ENCODE measurements around the gene DUOXA2. TPM values are rescaled to one million over a fixed set of nuclear protein-coding genes. Genes with fewer than 3 reads are reported as not detected.

The DUOXA2 gene
- total and polyA plus RNA-seq, 2 of the 4 experiments (the other 2 are of a cell fraction): not detected

DNA sequence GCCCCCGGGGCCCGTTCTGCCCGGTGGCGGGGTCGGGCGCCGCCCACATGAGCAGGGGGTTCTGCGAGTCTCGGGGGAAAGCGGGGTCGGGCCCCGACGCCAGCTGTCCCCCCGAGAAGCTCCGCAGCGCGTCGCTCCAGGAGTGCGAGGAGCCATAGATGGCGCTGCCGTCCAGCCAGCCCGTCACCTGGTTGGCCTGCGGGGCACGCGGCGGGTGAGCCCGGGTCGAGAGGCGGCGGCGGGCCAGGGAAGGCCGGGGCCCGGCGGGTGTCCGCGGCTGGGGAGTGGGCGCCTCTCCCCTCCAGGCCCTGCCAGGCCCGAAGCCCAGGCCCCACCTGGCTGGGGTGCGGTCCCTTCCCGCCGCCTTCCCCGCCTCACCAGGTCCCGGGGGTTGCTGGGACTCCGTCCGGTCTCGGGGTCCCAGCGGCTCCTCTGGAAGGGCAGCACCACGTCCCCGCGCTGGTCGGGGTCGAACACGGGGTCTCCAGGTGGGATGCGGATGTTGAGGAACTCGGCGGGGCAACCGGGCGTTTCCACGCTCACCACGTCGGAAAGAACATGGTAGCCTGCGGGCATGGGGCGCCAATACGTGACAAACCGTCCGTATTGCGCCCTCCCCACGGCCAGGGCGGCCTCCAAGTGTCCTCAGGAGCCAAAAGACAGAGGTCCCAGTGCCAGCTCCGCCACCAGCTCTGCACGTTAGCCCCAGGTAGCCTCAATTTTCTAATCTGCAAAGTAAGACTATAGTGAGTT is 2.6 kb upstream of the DUOXA2 start:
- Histone ChIP-seq H4K5ac (ENCODE audit: low read depth, low read length) (no peak overlapping the region), H2BK15ac (ENCODE audit: low read depth, low read length) (no peak overlapping the region), H3K4me1 (ENCODE audit: control insufficient read depth, insufficient read depth, low read length) (no peaks in the 10 kb centered on the region; the same call in 1 of the 2 replicates), H2BK20ac (ENCODE audit: low read depth, low read length) (no peak overlapping the region), H3K18ac (ENCODE audit: low read depth, low read length) (no peak overlapping the region), H3K4me3 (ENCODE audit: insufficient read depth, low read depth, low read length) (no peak overlapping the region), H2BK120ac (ENCODE audit: low read depth, low read length) (no peak overlapping the region), H3K4ac (ENCODE audit: low read depth, low read length) (no peak overlapping the region), H3K14ac (replicated peaks; ENCODE audit: low read depth, low read length) (no peak overlapping the region), H2AK9ac (replicated peaks; ENCODE audit: low read depth, low read length, poor library complexity) (no peak overlapping the region), H2AFZ (replicated peaks; ENCODE audit: low read length, poor library complexity) (no peak overlapping the region), H3K56ac (ENCODE audit: extremely low read depth, insufficient read depth, low read length) (no peak overlapping the region), H4K91ac (ENCODE audit: insufficient read depth, low read depth, low read length) (no peak overlapping the region), H2BK5ac (ENCODE audit: low read depth, low read length, poor library complexity, severe bottlenecking) (no peak overlapping the region), H3K27ac (ENCODE audit: insufficient read depth, low read length) (no peak overlapping the region), H2AK5ac (ENCODE audit: low read depth, low read length) (no peak overlapping the region), H4K8ac (ENCODE audit: low read depth in 2 of 2, low read length in 2 of 2) (no peak overlapping the region), H3K36me3 (ENCODE audit: control insufficient read depth, insufficient read depth, low read length) (no peaks in the 10 kb centered on the region), H3K9me3 (ENCODE audit: control insufficient read depth, insufficient read depth, low read length) (no peaks in the 10 kb centered on the region), H4K20me1 (ENCODE audit: insufficient read depth, low read length) (no peaks in the 10 kb centered on the region), H3K9me1 (ENCODE audit: insufficient read depth, low read length) (no peaks in the 10 kb centered on the region), H3K4me2 (ENCODE audit: low read depth, low read length) (no peak overlapping the region), H3K27me3 (ENCODE audit: control insufficient read depth, insufficient read depth, low read length) (peaks cover 83% of the 10 kb centered on the region), H3K9ac (ENCODE audit: low read depth, low read length) (no peak overlapping the region), H3K79me1 (ENCODE audit: low read depth in 1 of 2, low read length in 2 of 2) (no peaks in the 10 kb centered on the region), H3K23ac (ENCODE audit: low read depth, low read length) (no peak overlapping the region)
- dilution Hi-C loops (cut with HindIII; ENCODE audit: low sequenced_read_pairs, unreplicated experiment) (no loop called here), in situ Hi-C loops (cut with MboI; ENCODE audit: low sequenced_read_pairs) (no loop called here), intact Hi-C loops (cut with micrococcal nuclease) (no loop called here)
- TF ChIP-seq CTCF (conservative IDR thresholded peaks at IDR 0.05; ENCODE audit: low read depth, low read length) (no peak), POLR2A (IDR thresholded peaks at IDR 0.05; ENCODE audit: low read depth, low read length) (no peak), FOS (IDR thresholded peaks at IDR 0.05; ENCODE audit: low read depth, low read length) (no peak), ELK1 (IDR thresholded peaks at IDR 0.05; ENCODE audit: borderline replicate concordance, low read depth, low read length) (no peak), RAD21 (IDR thresholded peaks at IDR 0.05; ENCODE audit: low read length) (no peak), RFX5 (IDR thresholded peaks at IDR 0.05; ENCODE audit: low read depth, low read length) (no peak), MAFK (IDR thresholded peaks at IDR 0.05; ENCODE audit: low read depth, low read length) (no peak)
- POLR2A ChIA-PET (ENCODE audit: unreplicated experiment): no interaction called here
- no peak for ATAC-seq (ENCODE audit: low read depth)
- CTCF ChIA-PET: no interaction called here
- no peak for DNase-seq
- WGBS, 2 experiments (ENCODE audit: extremely low coverage in 2 of 2, insufficient read length in 1 of 2): 5% methylated on average over 14 of the region's 71 CpGs; no CpG with 5 or more reads in 1 of the 2 experiments
- no TSS peak for BruUV-seq (replicated peaks)
